HPDE6-E6E7 (cell line): ENCODE results near the gene TMEM175.

Source experiments
- DNase-seq: peaks from one replicate; pipeline ENCODE4 v3.0.0; 2011; ENCODE audit warnings: missing footprints; ENCODE audit errors: extremely low spot score

The TMEM175 gene

GRCh38 chr4:931960-932712 is at the start of gene TMEM175, which contains the start of gene GAK:
TSS of gene TMEM175 (plus strand) at chr4:932460. CDS start at chr4:947740, 15,280 bp downstream.
TSS of gene GAK (minus strand) at chr4:932316. CDS start at chr4:932187, 129 bp downstream.
- DNase-seq: peak; percentile 98

GRCh38 chr4:882646-883045 is 49.6 kb upstream of the TMEM175 start:
- DNase-seq: no peak

GRCh38 chr4:883377-884095 is 48.7 kb upstream of the TMEM175 start:
- DNase-seq: no peak

- DNase-seq: no peak
These were observed 48.0 kb upstream of the TMEM175 start for GRCh38 chr4:884259-884658.

GRCh38 chr4:884896-885295 is 47.4 kb upstream of the TMEM175 start:
- no peak for DNase-seq

GRCh38 chr4:885353-885752 is 46.9 kb upstream of the TMEM175 start:
- no peak for DNase-seq

- DNase-seq: no peak
These were observed 46.0 kb upstream of the TMEM175 start for GRCh38 chr4:886244-886643.

- no peak for DNase-seq
These were observed 45.1 kb upstream of the TMEM175 start for GRCh38 chr4:887034-887763.

- no peak for DNase-seq
These were observed 44.2 kb upstream of the TMEM175 start for GRCh38 chr4:888029-888428.

- no peak for DNase-seq
These were observed 42.7 kb upstream of the TMEM175 start for GRCh38 chr4:889516-889915.

- no peak for DNase-seq
These were observed 42.1 kb upstream of the TMEM175 start for GRCh38 chr4:890036-890695.

- no peak for DNase-seq
These were observed 40.5 kb upstream of the TMEM175 start for GRCh38 chr4:891747-892146.

GRCh38 chr4:892780-893179 is 39.5 kb upstream of the TMEM175 start:
- no peak for DNase-seq

- DNase-seq: no peak
These were observed 38.8 kb upstream of the TMEM175 start for GRCh38 chr4:893276-893994.

GRCh38 chr4:893995-894705 is 38.1 kb upstream of the TMEM175 start:
- DNase-seq: no peak

GRCh38 chr4:895596-895995 is 36.7 kb upstream of the TMEM175 start:
- DNase-seq: no peak

- no peak for DNase-seq
These were observed 36.0 kb upstream of the TMEM175 start for GRCh38 chr4:896216-896615.

GRCh38 chr4:896630-897029 is 35.6 kb upstream of the TMEM175 start:
- no peak for DNase-seq

- DNase-seq: no peak
These were observed 34.1 kb upstream of the TMEM175 start for GRCh38 chr4:898123-898522.

GRCh38 chr4:898869-899555 is 33.2 kb upstream of the TMEM175 start:
- DNase-seq: no peak
